Mammary epithelial cell (primary cell): ENCODE data around the gene ATP6V1E1.

Experiments
- EZH2 ChIP-seq: IDR thresholded peaks from 2 replicates; pipeline ENCODE4 v1.6.1; 2012; ENCODE audit warnings: low read length, inconsistent platforms, borderline replicate concordance
- TF ChIP-seq, protein P1 (sequence below), 2 donors: IDR thresholded peaks in 1 of 2; conservative IDR thresholded peaks in 1 of 2; 2 replicates each; pipeline ENCODE4 v1.5.1; 2011 to 2012; ENCODE audit warnings: inconsistent platforms in 2 of 2, low read length in 2 of 2, mild to moderate bottlenecking in 2 of 2, control low read depth in 1 of 2, low read depth in 1 of 2; ENCODE audit not compliant: insufficient read depth in 1 of 2; ENCODE audit errors: extremely low read depth in 1 of 2

DNA sequence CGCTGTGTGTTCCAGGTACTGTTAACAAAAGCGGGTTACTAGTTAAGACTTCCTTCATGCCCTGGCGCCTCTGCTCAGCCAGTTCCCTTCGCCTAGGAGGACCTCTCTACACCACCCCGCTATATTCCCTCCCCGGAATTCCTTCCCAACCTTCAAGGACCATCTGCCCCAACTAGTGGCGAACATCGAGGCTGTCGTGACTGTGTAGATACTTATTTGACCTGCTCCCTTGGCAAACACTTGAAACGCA lies 9.6 kb upstream of the ATP6V1E1 start:
- TF ChIP-seq, protein P1, sequence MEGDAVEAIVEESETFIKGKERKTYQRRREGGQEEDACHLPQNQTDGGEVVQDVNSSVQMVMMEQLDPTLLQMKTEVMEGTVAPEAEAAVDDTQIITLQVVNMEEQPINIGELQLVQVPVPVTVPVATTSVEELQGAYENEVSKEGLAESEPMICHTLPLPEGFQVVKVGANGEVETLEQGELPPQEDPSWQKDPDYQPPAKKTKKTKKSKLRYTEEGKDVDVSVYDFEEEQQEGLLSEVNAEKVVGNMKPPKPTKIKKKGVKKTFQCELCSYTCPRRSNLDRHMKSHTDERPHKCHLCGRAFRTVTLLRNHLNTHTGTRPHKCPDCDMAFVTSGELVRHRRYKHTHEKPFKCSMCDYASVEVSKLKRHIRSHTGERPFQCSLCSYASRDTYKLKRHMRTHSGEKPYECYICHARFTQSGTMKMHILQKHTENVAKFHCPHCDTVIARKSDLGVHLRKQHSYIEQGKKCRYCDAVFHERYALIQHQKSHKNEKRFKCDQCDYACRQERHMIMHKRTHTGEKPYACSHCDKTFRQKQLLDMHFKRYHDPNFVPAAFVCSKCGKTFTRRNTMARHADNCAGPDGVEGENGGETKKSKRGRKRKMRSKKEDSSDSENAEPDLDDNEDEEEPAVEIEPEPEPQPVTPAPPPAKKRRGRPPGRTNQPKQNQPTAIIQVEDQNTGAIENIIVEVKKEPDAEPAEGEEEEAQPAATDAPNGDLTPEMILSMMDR (conservative IDR thresholded peaks at IDR 0.05 in 1 of 2, IDR thresholded peaks at IDR 0.05 in 1 of 2; ENCODE audit: extremely low read depth in 1 of 2, insufficient read depth in 1 of 2, low read depth in 1 of 2, low read length in 2 of 2): peak in 1 of 2 donors; percentile 24
- no peak for TF ChIP-seq EZH2
